ENCODE measurements around the gene SMURF2. TPM values are rescaled to one million over a fixed set of nuclear protein-coding genes. Genes with fewer than 3 reads are reported as not detected.

The SMURF2 gene
- total and polyA plus RNA-seq, 2 donors (not counting 1 experiment from before 2014, with no cell fraction given) = 96.3 to 108 TPM

GRCh38 chr17:64498308-64499203 is 163.6 kb downstream of the SMURF2 start:
- peaks cover 5% of the 10 kb centered on the region for H4K20me1 ChIP-seq (ENCODE audit: control insufficient read depth, extremely low read depth, insufficient read depth, low read length)
- H3K4me1 ChIP-seq (ENCODE audit: control insufficient read depth, extremely low read depth, insufficient read depth, low read length) = peaks cover 10% of the 10 kb centered on the region

GRCh38 chr17:64497565-64498035 is 164.5 kb downstream of the SMURF2 start:
- H3K27ac ChIP-seq (ENCODE audit: insufficient read depth, low read length) = peak overlapping the region; percentile 81
- H3K79me2 ChIP-seq (ENCODE audit: control insufficient read depth, insufficient read depth, low read length) = peaks cover 41% of the 10 kb centered on the region
- peak overlapping the region; percentile 73 to 98 (median 89) for H3K4me3 ChIP-seq (replicated peaks in 1 of 4; ENCODE audit: control extremely low read depth in 1 of 4, insufficient read depth in 1 of 4, low read depth in 3 of 4, low read length in 4 of 4)
- DNase-seq (ENCODE audit: low read depth in 2 of 2) = no peak
- H3K36me3 ChIP-seq (ENCODE audit: control insufficient read depth, insufficient read depth, low read length) = peaks cover 17% of the 10 kb centered on the region
- H2AFZ ChIP-seq (ENCODE audit: low read length) = no peak overlapping the region
- peaks cover 3% of the 10 kb centered on the region for H4K20me1 ChIP-seq (ENCODE audit: control insufficient read depth, extremely low read depth, insufficient read depth, low read length)
- H3K9ac ChIP-seq (ENCODE audit: insufficient read depth, low read length) = peak overlapping the region; percentile 51
- H3K4me2 ChIP-seq (ENCODE audit: extremely low read depth, insufficient read depth, low read length) = peak overlapping the region; percentile 83
- H3K4me1 ChIP-seq (ENCODE audit: control insufficient read depth, extremely low read depth, insufficient read depth, low read length) = peaks cover 2% of the 10 kb centered on the region
- TF ChIP-seq CTCF (conservative IDR thresholded peaks at IDR 0.05 in 1 of 2, IDR thresholded peaks at IDR 0.05 in 1 of 2; ENCODE audit: low read depth in 1 of 2, low read length in 2 of 2) (no peak), EZH2 (IDR thresholded peaks at IDR 0.05; ENCODE audit: low read length, missing control alignments) (no peak)
- H3K9me3 ChIP-seq (ENCODE audit: control insufficient read depth, insufficient read depth, low read depth, low read length) = no peaks in the 10 kb centered on the region
- H3K27me3 ChIP-seq (ENCODE audit: control insufficient read depth, insufficient read depth, low read length) = no peaks in the 10 kb centered on the region

More at GRCh38 chr17:64498308-64499203, 163.6 kb downstream of the SMURF2 start:
- TF ChIP-seq EZH2 (IDR thresholded peaks at IDR 0.05; ENCODE audit: low read length, missing control alignments) = no peak
- TF ChIP-seq CTCF (conservative IDR thresholded peaks at IDR 0.05 in 1 of 2, IDR thresholded peaks at IDR 0.05 in 1 of 2; ENCODE audit: low read depth in 1 of 2, low read length in 2 of 2) = no peak
- Histone ChIP-seq H3K9ac (ENCODE audit: insufficient read depth, low read length) (no peak overlapping the region), H3K36me3 (ENCODE audit: control insufficient read depth, insufficient read depth, low read length) (peaks cover 26% of the 10 kb centered on the region), H3K27me3 (ENCODE audit: control insufficient read depth, insufficient read depth, low read length) (no peaks in the 10 kb centered on the region), H3K27ac (ENCODE audit: insufficient read depth, low read length) (no peak overlapping the region), H3K4me2 (ENCODE audit: extremely low read depth, insufficient read depth, low read length) (no peak overlapping the region), H2AFZ (ENCODE audit: low read length) (no peak overlapping the region), H3K79me2 (ENCODE audit: control insufficient read depth, insufficient read depth, low read length) (peaks cover 51% of the 10 kb centered on the region), H3K4me3 (replicated peaks in 1 of 4; ENCODE audit: control extremely low read depth in 1 of 4, insufficient read depth in 1 of 4, low read depth in 3 of 4, low read length in 4 of 4) (no peak overlapping the region), H3K9me3 (ENCODE audit: control insufficient read depth, insufficient read depth, low read depth, low read length) (no peaks in the 10 kb centered on the region)
- DNase-seq (ENCODE audit: low read depth in 2 of 2) = no peak

DNA sequence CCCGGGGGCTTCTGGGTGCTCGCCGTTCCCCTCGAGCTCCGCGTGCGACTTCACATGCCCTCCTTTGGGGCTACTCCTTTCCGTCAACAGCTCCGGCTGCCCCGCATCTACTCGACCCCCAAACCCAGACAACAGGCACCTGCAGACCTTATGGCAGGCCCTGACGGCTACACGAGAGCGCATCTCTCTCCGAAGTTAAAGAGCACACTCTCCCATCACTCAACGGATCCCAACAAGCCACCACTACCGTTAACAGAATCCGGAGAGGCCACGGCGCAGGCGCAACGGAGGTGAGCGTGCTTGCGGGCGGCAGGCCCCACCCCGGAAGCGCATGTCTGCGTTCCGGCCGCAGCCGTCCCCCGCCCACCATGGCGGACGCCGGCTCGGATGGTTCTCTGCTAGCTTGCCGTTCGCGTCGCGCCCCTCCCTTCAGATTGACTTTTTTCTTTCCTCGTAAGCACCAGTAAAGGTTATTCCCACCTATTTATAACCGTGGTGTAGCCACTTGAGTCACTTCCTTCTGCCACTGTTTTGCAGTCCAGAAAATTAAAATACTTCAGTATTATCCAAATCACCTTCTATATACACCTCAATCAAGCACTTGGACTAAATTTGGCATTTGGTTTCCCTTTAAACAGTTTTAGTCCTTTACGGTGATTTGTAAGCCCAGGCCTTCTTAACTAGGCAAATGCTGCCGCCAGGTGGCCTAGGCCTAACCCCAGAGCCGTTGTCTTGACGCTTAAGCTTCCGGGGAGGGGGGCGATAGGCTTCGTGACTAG is 165.1 kb downstream of the SMURF2 start, which contains the start of gene POLG2:
POLG2 (minus strand) TSS at position 269 of the 779 bp plus-strand sequence; CDS start at position 183, 86 bp downstream.
- H3K4me3 ChIP-seq (replicated peaks in 1 of 4; ENCODE audit: control extremely low read depth in 1 of 4, insufficient read depth in 1 of 4, low read depth in 3 of 4, low read length in 4 of 4) = peak within 1 kb of the TSS; percentile 73 to 98 (median 89)
- H3K4me1 ChIP-seq (ENCODE audit: control insufficient read depth, extremely low read depth, insufficient read depth, low read length) = peaks cover 2% of the 10 kb centered on the region
- H3K9me3 ChIP-seq (ENCODE audit: control insufficient read depth, insufficient read depth, low read depth, low read length) = no peaks in the 10 kb centered on the region
- peak within 1 kb of the TSS; percentile 73 for H3K9ac ChIP-seq (ENCODE audit: insufficient read depth, low read length)
- peak within 1 kb of the TSS; percentile 81 for H3K27ac ChIP-seq (ENCODE audit: insufficient read depth, low read length)
- H4K20me1 ChIP-seq (ENCODE audit: control insufficient read depth, extremely low read depth, insufficient read depth, low read length) = peaks cover 3% of the 10 kb centered on the region
- H3K27me3 ChIP-seq (ENCODE audit: control insufficient read depth, insufficient read depth, low read length) = no peaks in the 10 kb centered on the region
- H3K36me3 ChIP-seq (ENCODE audit: control insufficient read depth, insufficient read depth, low read length) = peaks cover 14% of the 10 kb centered on the region
- peak within 1 kb of the TSS; percentile 66 for H2AFZ ChIP-seq (ENCODE audit: low read length)
- H3K79me2 ChIP-seq (ENCODE audit: control insufficient read depth, insufficient read depth, low read length) = peaks cover 35% of the 10 kb centered on the region
- TF ChIP-seq EZH2 (IDR thresholded peaks at IDR 0.05; ENCODE audit: low read length, missing control alignments) (no peak), CTCF (conservative IDR thresholded peaks at IDR 0.05 in 1 of 2, IDR thresholded peaks at IDR 0.05 in 1 of 2; ENCODE audit: low read depth in 1 of 2, low read length in 2 of 2) (peak; percentile 52 to 55)
- peak; percentile 91 to 93 for DNase-seq (ENCODE audit: low read depth in 2 of 2)
- H3K4me2 ChIP-seq (ENCODE audit: extremely low read depth, insufficient read depth, low read length) = peak within 1 kb of the TSS; percentile 98
